Stimulated activated memory B cell treated with anti-CD40 and anti-IgM and Interleukin-4, amounts not matched to agents 10 μg/mL and 1 μg/mL and 100 μg/mL, for 72 hours (primary cell): Measurements from ENCODE around the gene DNASE1.

ENCODE experiments used
- ATAC-seq: fragments of 150-1000 bp; cut with Tn5 transposase; 2 replicates; pipeline ENCODE4 v1.10.0; 2021
- H3K27ac Mint-ChIP-seq: one replicate; pipeline ENCODE4 v1.8.0; 2022; ENCODE audit warnings: mild to moderate bottlenecking, mixed read lengths
- H3K27me3 Mint-ChIP-seq: one replicate; pipeline ENCODE4 v1.8.0; 2022; ENCODE audit warnings: mixed read lengths
- H3K36me3 Mint-ChIP-seq: one replicate; pipeline ENCODE4 v1.8.0; 2022; ENCODE audit warnings: mixed read lengths
- H3K4me1 Mint-ChIP-seq: one replicate; pipeline ENCODE4 v1.8.0; 2022; ENCODE audit warnings: mixed read lengths
- H3K4me3 Mint-ChIP-seq: one replicate; pipeline ENCODE4 v1.8.0; 2022; ENCODE audit warnings: mild to moderate bottlenecking, moderate library complexity, mixed read lengths
- H3K9me3 Mint-ChIP-seq: one replicate; pipeline ENCODE4 v1.8.0; 2022; ENCODE audit warnings: mixed read lengths

The DNASE1 gene

DNA sequence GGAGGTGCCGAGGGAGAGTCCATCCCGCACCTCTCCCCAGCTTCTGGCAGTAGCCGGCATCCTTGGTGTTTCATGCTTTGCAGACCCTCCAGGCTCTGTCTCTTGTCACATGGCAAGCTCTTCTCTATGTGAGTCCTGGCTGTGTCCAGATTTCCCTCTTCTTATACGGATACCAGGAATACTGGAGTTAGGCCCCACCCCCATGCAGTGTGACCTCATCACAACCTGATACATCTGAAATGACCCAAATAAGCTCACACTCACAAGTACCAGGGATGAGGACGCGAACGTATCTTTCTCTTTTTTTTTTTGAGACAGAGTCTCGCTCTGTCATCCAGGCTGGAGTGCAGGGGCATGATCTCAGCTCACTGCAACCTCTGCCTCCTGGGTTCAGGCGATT lies 39.6 kb downstream of the DNASE1 start:
- peaks cover 18% of the 10 kb centered on the region for H3K36me3 Mint-ChIP-seq
- H3K27ac Mint-ChIP-seq = no peak overlapping the region
- H3K4me1 Mint-ChIP-seq = peaks cover 26% of the 10 kb centered on the region
- H3K27me3 Mint-ChIP-seq = no peaks in the 10 kb centered on the region
- no peak overlapping the region for H3K4me3 Mint-ChIP-seq
- ATAC-seq = no peak
- no peaks in the 10 kb centered on the region for H3K9me3 Mint-ChIP-seq

DNA sequence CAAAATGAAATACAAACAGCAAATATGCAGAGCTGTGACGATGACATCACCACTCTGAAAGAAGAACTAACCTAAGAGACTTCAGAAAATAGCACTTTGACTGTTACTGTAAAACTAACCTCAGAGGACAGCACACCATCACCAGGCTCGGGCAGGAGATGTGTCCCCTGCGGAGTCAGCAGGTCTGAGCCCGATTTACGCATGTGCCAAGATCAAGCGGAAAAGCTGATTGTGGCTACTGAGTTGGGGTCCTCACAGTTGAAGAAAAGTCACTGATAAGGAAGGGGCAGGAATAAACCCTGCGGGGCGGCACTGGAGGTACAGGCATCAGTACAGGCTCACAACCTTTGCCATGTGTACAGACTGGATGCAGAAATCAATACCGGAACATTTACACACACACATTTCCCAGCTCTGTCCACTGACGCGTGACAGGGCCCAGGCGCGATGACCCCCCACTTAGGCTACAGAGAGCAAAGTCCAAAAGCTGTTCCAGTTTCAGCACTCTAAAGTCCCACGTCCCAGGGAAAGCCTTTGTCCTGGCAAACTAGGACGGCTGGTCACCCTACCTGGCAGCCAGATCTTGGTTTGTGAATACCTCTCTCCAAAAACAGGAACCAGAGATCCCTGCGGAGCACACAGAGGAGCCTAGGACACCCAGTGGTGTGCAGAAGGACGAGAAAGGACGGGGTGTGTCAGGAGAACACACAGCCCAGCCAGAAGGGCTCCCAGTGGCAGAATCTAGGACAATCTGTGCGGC lies 41.3 kb downstream of the DNASE1 start:
- peaks cover 14% of the 10 kb centered on the region for H3K36me3 Mint-ChIP-seq
- no peak overlapping the region for H3K4me3 Mint-ChIP-seq
- H3K4me1 Mint-ChIP-seq = peaks cover 19% of the 10 kb centered on the region
- H3K9me3 Mint-ChIP-seq = no peaks in the 10 kb centered on the region
- ATAC-seq = no peak
- H3K27me3 Mint-ChIP-seq = no peaks in the 10 kb centered on the region
- H3K27ac Mint-ChIP-seq = no peak overlapping the region

GRCh38 chr16:3696425-3697218 lies 42.1 kb downstream of the DNASE1 start:
- H3K9me3 Mint-ChIP-seq = no peaks in the 10 kb centered on the region
- no peaks in the 10 kb centered on the region for H3K27me3 Mint-ChIP-seq
- ATAC-seq = no peak
- peaks cover 13% of the 10 kb centered on the region for H3K36me3 Mint-ChIP-seq
- H3K27ac Mint-ChIP-seq = no peak overlapping the region
- H3K4me1 Mint-ChIP-seq = peaks cover 17% of the 10 kb centered on the region
- H3K4me3 Mint-ChIP-seq = no peak overlapping the region

DNA sequence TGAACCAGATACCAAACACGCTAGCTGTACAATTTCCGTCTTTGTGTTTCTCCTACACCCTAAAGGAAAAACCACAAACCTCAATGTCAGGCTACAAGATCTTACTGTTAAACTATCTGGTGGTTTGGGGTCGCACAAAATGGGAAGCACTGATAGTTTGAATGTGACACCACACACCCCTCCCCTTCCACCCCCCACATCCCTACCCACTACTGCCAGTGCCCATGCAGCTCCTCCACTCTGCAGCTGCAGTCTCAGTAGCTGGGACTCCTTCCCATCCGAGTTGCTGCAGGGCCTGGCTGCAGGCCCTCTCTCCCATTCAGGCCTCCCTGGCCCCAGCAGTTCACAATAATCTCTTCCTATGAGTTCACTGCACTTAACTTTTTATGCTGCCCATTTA lies 44.5 kb downstream of the DNASE1 start:
- H3K9me3 Mint-ChIP-seq = no peaks in the 10 kb centered on the region
- H3K4me3 Mint-ChIP-seq = no peak overlapping the region
- peaks cover 17% of the 10 kb centered on the region for H3K4me1 Mint-ChIP-seq
- H3K27ac Mint-ChIP-seq = no peak overlapping the region
- H3K27me3 Mint-ChIP-seq = no peaks in the 10 kb centered on the region
- no peak for ATAC-seq
- H3K36me3 Mint-ChIP-seq = peaks cover 21% of the 10 kb centered on the region

- no peak overlapping the region for H3K4me3 Mint-ChIP-seq
- no peak for ATAC-seq
- no peaks in the 10 kb centered on the region for H3K27me3 Mint-ChIP-seq
- no peak overlapping the region for H3K27ac Mint-ChIP-seq
- H3K9me3 Mint-ChIP-seq = no peaks in the 10 kb centered on the region
- peaks cover 14% of the 10 kb centered on the region for H3K36me3 Mint-ChIP-seq
- peaks cover 6% of the 10 kb centered on the region for H3K4me1 Mint-ChIP-seq
These were observed 47.0 kb downstream of the DNASE1 start for GRCh38 chr16:3701531-3701930.

DNA sequence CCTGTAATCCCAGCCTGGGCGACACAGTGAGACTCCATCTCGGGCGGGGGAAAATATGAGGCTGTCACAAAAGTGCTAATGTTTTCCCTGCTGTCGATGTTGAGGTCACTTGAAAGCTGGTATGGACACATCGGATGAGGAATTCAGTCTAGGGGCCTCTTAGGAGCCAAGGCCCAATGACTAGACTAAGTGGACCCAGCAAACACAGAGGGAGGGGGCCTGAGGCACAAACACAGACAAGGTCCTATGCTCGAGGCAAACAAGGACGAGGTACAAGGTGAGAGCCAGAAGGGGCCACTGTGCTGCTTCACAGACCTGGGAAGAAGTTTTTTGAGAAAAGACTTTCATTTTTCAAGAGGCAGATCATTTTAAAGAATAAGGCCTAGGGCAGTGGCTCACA lies 47.6 kb downstream of the DNASE1 start:
- peaks cover 14% of the 10 kb centered on the region for H3K36me3 Mint-ChIP-seq
- no peaks in the 10 kb centered on the region for H3K9me3 Mint-ChIP-seq
- no peak overlapping the region for H3K4me3 Mint-ChIP-seq
- no peak overlapping the region for H3K27ac Mint-ChIP-seq
- ATAC-seq = no peak
- peaks cover 6% of the 10 kb centered on the region for H3K4me1 Mint-ChIP-seq
- no peaks in the 10 kb centered on the region for H3K27me3 Mint-ChIP-seq

GRCh38 chr16:3706253-3707012 lies 51.9 kb downstream of the DNASE1 start:
- peaks cover 14% of the 10 kb centered on the region for H3K36me3 Mint-ChIP-seq
- no peak overlapping the region for H3K4me3 Mint-ChIP-seq
- no peak overlapping the region for H3K27ac Mint-ChIP-seq
- H3K4me1 Mint-ChIP-seq = peaks cover 6% of the 10 kb centered on the region
- ATAC-seq = no peak
- H3K27me3 Mint-ChIP-seq = no peaks in the 10 kb centered on the region
- H3K9me3 Mint-ChIP-seq = no peaks in the 10 kb centered on the region
